ENCODE data around the gene FAM186B.

The FAM186B gene

DNA sequence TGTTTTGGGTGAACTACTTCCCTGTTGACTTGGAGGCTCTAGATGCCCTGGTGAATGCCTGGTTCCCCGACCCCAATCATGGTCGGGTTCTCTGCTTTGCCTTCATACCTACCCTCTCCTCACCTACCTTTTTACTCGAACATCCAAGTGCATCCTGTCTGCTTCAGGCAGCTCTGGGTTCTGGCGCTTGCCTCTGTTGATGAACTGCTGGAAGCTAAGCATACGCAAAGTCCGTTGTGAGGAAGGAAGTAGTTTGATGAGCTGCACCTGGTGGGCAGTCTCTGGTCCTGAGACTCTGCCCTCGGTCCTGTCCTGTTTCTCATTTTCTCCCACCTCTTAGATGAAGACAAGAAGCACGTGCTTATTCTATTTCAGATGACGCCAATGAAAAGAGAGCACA, 53.0 kb downstream of the FAM186B start:
- H3K4me3 ChIP-seq (ENCODE audit: low read depth, low read length): no peak overlapping the region
- TF ChIP-seq, protein P1, sequence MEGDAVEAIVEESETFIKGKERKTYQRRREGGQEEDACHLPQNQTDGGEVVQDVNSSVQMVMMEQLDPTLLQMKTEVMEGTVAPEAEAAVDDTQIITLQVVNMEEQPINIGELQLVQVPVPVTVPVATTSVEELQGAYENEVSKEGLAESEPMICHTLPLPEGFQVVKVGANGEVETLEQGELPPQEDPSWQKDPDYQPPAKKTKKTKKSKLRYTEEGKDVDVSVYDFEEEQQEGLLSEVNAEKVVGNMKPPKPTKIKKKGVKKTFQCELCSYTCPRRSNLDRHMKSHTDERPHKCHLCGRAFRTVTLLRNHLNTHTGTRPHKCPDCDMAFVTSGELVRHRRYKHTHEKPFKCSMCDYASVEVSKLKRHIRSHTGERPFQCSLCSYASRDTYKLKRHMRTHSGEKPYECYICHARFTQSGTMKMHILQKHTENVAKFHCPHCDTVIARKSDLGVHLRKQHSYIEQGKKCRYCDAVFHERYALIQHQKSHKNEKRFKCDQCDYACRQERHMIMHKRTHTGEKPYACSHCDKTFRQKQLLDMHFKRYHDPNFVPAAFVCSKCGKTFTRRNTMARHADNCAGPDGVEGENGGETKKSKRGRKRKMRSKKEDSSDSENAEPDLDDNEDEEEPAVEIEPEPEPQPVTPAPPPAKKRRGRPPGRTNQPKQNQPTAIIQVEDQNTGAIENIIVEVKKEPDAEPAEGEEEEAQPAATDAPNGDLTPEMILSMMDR (IDR thresholded peaks at IDR 0.05; ENCODE audit: insufficient read depth, low read depth, low read length, missing control alignments): no peak
- DNase-seq (ENCODE audit: low read depth): no peak

DNA sequence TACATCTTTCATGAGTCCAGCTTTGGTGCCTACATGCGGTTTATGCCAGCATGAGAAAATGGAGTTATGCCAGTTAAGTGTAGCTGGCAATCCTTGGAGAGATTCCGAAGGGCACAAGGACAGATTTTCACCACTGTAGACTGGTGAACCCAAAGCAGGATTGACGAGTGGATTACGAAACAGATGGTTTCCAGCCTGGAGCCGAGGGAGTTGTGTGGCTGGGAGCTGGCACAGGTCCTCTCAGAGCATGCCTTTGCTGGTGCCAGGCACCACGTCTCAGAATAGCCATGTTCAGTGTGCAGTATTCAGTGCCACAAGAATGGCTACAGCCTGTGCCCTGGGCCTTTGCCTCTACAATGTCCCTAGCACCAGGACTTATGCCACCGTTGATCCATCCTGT, 53.4 kb downstream of the FAM186B start:
- TF ChIP-seq, protein P1 (IDR thresholded peaks at IDR 0.05; ENCODE audit: insufficient read depth, low read depth, low read length, missing control alignments): no peak
- DNase-seq (ENCODE audit: low read depth): no peak
- H3K4me3 ChIP-seq (ENCODE audit: low read depth, low read length): no peak overlapping the region

DNA sequence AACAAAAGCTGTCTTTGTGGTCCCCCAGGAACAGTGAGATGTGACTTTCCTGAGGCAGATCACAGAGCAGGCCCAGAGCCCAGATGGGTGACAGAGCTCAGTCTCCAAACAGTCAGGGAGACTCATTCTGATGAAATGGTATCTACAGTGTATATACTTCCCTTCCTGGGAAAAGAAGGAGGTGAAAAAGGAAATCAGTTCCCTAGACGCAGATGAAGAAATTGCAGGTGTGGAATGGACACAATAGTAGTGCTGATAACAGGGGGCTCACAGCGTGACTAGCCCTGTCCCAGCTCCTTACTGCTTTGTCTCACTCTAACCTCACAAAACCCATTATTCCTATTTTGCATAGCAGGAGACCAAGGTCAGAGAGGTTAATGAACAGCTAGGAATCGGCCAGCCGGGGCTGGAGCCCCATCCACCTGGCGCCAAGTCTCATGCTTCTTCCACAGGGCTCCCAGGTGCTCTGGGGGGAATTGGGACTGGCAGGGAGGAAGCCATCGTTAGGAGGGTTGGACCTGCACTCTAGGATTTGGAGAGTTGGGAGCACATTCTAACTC, 54.7 kb downstream of the FAM186B start:
- H3K4me3 ChIP-seq (ENCODE audit: low read depth, low read length): no peak overlapping the region
- TF ChIP-seq, protein P1 (IDR thresholded peaks at IDR 0.05; ENCODE audit: insufficient read depth, low read depth, low read length, missing control alignments): no peak
- no peak for DNase-seq (ENCODE audit: low read depth)

DNA sequence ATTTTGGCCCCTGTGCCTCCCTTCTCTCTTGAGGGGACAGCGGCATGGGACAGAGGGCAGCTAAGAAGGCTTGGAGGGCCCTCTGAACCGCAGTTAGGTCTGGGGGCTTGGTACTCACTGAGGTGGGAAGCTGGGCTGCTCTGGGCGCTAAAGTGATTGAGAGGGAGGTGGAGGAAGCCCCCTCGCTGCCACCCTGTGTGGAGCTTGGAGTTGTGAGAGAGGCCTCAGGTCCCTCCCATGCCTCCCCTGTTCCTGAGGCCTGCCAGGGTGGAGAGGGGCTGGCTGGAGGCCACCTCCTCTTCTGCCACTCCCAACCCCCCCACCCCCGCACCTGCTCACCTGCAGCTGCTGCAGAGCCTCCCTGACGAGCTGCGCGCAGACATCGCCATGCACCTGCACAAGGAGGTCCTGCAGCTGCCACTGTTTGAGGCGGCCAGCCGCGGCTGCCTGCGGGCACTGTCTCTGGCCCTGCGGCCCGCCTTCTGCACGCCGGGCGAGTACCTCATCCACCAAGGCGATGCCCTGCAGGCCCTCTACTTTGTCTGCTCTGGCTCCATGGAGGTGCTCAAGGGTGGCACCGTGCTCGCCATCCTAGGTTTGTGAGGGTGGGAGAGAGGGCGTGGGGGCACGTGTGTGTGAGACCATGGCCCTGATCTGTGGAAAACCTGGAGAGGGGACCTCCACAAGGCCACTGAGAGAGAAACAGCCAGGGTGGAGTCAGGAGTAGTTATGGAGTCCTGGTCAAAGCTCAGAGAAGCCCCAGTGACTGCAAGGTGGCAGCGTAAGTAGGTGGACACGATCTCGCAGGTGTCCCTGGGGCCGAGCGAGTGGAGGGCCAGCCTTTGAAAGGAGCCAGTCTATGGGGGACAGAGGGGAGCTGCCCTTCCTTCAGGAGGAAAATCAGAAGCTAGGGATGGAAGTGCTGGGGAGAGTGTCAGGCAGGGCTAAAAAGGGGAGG, 55.4 kb downstream of the FAM186B start:
- no peak overlapping the region for H3K4me3 ChIP-seq (ENCODE audit: low read depth, low read length)
- no peak for DNase-seq (ENCODE audit: low read depth)
- TF ChIP-seq, protein P1 (IDR thresholded peaks at IDR 0.05; ENCODE audit: insufficient read depth, low read depth, low read length, missing control alignments): no peak

DNA sequence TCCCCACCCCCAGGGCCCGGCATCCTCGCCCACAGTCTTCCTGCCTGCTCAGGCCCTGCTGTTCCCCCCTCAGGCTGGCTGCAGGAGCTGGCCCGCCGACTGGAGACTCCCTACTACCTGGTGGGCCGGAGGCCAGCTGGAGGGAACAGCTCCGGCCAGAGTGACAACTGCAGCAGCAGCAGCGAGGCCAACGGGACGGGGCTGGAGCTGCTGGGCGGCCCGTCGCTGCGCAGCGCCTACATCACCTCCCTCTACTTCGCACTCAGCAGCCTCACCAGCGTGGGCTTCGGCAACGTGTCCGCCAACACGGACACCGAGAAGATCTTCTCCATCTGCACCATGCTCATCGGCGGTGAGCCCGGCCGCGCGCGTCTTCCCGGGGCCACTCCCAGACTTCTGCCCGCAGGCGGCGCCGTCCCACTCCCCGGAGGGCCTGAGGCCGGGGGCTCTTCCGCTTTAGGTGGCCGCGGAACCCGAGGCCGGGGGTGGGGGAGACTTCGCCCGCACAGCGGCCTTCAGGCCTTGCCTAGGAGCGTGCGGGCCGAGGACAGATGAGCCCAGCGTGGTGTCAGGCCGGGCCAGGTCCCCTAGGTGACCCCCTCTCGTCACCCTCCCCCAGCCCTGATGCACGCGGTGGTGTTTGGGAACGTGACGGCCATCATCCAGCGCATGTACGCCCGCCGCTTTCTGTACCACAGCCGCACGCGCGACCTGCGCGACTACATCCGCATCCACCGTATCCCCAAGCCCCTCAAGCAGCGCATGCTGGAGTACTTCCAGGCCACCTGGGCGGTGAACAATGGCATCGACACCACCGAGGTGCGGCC, 56.4 kb downstream of the FAM186B start:
- TF ChIP-seq, protein P1 (IDR thresholded peaks at IDR 0.05; ENCODE audit: insufficient read depth, low read depth, low read length, missing control alignments): no peak
- DNase-seq (ENCODE audit: low read depth): no peak
- H3K4me3 ChIP-seq (ENCODE audit: low read depth, low read length): no peak overlapping the region

DNA sequence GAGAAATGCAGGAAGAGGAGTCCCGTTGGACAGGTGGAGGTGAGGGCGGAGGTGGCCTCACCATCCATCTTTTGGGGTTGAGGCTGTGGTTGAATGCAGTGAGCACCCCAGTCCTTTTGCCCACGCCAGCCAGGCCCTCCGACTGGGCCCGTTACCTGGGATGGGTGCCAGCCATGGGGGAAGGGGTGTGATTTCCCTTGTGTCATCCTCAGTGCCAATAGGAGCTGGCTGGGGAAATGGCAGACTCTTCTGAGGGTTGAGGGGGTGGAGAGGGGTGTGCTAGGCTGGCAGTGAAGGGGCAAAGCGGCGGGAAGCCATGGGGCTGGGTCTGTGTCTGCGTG, 57.0 kb downstream of the FAM186B start:
- no peak for DNase-seq (ENCODE audit: low read depth)
- H3K4me3 ChIP-seq (ENCODE audit: low read depth, low read length): no peak overlapping the region
- TF ChIP-seq, protein P1 (IDR thresholded peaks at IDR 0.05; ENCODE audit: insufficient read depth, low read depth, low read length, missing control alignments): no peak
